NCI-H146 (cell line): Measurements from ENCODE around the gene VWA8.
"Not testable (repeated sequence)": the region's sequence is repeated elsewhere in the genome, so short reads cannot be mapped to it uniquely, and the experiment has no call there.

Source experiments
- DNase-seq: peaks from one replicate; lab custom pipeline; 2025; lab: John Stamatoyannopoulos, UW

The VWA8 gene

DNA sequence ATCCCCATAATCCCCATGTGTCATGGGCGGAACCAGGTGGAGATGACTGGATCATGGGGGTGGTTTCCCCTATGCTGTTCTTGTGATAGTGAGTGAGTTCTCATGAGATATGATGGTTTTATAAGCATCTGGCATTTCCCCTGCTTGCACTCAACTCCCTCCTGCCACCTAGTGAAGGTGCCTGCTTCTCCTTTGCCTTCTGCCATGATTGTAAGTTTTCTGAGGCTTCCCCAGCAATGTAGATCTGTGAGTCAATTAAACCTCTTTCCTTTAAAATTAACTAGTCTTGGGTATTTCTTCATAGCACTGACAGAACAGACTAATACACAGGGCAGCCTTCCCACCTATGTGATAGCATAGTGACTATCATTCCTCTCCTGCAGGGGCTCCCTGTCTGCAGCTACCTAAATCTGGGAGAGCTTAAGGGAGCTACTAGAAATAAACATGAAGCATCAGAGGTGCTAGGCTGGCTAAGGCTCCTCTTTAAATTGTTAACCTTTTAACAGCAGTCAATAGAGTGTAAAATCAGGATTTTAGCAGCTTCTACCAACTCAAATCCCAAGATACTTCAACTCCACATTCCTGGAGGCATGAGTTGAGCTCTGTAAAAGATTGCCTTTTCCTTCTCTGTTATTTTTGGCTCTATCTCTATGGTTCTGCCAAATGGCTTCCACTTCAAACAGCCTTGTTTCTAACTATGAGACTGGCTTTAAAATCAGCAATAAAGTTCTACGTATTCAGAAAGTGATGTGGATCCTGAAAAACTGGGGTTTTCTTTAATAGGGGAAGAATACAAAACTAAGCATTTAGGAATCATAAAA, 112.3 kb downstream of the VWA8 start:
- no peak for DNase-seq

- no peak for DNase-seq
Measured at GRCh38 chr13:41847216-41847615, 113.7 kb downstream of the VWA8 start.

DNA sequence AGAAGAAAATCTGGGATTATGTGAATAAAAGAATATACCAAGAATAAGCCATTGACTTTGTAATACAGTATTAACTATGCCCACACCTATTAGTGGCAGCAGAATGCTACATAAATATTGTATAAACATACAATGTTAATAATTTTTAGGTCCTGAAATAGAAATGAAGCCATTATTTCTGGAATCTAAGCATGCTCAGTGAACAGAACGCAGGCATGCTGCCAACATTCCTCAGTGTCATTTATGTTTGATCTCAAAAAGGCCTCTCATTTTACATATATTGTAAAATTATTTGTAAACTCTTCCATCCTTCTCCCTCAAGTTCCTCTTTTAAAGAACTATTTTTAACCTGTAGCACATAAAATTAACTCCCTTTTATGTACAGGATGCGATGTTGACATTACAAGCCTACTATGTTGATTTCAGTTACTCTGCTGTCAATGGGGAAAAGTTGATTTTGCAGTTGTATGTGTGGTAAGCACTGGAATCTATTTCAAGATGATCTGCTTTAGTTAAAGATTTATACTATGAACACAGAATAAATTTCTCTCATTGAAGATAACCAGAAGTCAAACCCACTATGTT, 118.8 kb downstream of the VWA8 start:
- DNase-seq = no peak

- DNase-seq = no peak
Measured at GRCh38 chr13:41837629-41838028, 123.3 kb downstream of the VWA8 start.

DNA sequence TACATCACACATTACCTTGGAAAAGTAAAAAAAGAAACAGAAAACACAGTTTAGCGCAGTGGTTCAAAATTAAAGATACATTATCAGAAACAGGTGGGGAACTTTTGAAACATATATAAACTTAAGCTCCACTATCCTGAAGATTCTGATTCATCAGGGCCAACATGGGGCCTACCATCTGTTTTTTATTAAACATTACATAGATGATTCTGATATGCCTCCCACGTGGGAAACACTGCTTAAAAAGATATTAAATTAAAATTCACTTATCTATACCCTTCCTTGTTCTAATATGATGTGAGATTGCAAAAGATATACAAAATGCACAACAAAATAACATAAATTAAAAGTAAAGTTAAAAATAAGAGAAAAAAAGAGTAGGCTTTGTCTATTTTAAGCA, 125.0 kb downstream of the VWA8 start:
- no peak for DNase-seq

- DNase-seq = not testable (repeated sequence)
Measured at GRCh38 chr13:41834697-41835096, 126.2 kb downstream of the VWA8 start.

DNA sequence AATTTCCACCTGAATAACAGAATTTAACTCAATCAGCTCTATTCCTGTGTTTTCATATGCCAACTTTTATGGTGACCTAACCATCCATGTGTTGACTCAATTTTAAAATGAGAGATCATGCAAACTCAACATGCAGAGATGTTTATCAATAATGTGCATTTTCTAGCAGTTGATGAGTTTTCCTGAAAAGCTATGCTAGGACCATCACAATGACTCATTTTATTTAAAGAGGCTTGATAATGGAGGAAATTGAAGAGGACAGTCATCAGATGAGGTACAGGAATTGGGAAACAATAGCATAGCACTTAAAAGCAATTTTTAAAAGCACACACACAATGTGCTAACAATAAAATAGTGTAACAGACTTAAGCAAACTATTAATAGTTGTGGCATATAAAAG, 127.1 kb downstream of the VWA8 start:
- DNase-seq = no peak

DNA sequence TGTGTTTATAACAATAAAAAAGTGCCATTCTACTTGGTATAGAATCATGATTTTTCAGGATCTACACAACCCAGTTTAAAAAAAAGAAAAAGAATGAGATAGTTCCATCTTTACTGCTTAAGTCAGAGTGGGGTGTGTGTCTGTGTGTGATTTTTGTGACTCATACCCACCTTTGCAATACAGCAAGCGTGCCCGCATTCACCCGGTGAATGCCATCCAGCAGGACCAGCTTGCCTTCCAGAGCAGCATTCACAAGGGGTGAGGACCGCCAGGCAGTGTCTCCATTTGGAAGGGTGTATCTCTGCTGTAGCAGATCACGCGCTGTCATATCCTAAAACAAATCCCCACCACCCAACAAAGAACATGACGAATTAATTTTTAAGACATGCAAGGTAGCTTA, 127.7 kb downstream of the VWA8 start:
- DNase-seq = no peak

- DNase-seq = no peak
Measured at GRCh38 chr13:41827507-41828213, 133.2 kb downstream of the VWA8 start.

GRCh38 chr13:41825691-41826090, 135.2 kb downstream of the VWA8 start:
- no peak for DNase-seq

- DNase-seq = no peak
Measured at GRCh38 chr13:41823476-41823875, 137.4 kb downstream of the VWA8 start.

GRCh38 chr13:41822560-41822959, 138.3 kb downstream of the VWA8 start:
- DNase-seq = no peak

- no peak for DNase-seq
Measured at GRCh38 chr13:41821238-41821594, 139.7 kb downstream of the VWA8 start.

- DNase-seq = no peak
Measured at GRCh38 chr13:41820581-41821237, 140.2 kb downstream of the VWA8 start.

DNA sequence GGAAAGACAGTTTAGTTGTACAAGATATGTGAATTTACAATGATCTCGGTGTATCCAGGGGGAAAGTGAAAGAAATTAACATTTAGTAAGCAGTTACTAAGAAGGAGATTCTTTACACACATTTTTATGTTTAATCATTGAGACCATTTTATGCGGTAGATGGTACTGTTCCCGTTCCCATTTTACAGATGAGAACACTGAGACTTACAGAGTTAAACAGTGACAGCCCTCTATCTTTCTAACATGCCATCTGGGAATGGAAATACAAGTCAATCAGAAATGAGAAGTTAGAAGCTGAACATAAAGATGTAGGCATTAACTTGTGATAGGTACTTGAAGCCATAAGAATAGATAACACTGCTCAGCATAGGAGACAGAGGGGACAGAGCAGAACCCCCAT, 144.9 kb downstream of the VWA8 start:
- no peak for DNase-seq

- no peak for DNase-seq
Measured at GRCh38 chr13:41813426-41813825, 147.5 kb downstream of the VWA8 start.

GRCh38 chr13:41812851-41813250, 148.1 kb downstream of the VWA8 start:
- DNase-seq = no peak

DNA sequence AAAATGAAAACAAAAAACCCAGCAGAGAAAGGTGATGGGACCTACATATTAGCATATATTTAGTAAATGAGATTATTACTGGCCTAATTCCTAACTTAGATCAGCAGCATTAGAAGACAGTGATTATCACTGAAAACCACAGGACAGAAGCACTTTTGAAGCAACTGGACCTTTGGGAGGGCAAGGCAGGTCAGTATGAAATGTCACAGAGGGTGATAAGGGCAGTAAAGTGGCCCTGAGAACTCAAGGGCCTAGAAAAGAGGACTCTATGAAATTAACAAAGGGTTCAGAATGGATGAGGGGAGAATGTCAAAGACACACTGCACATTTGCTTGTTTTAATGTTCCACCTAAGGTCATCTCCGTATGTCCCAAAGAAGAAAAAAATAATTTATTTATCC, 148.7 kb downstream of the VWA8 start:
- DNase-seq = no peak

DNA sequence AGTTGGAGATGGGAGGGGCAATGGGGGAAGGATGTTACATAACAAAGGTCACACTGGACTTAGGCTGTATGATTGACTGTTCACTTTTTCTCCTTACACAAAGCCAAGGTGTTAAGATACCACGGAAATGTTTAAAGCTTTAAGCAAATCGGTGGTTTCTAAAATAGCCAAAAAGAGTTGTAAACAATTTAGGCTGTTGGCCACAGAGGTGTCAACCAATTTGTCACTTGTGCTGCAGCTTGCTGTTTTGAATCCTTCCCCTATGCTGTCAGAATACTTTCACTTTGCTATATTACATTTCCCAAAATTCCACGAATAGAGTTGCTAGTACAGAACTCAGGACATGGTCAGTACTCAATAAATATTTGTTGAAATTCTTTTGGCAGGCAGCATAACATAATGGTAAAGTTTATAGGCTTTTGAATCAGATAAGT, 149.3 kb downstream of the VWA8 start:
- DNase-seq = no peak

DNA sequence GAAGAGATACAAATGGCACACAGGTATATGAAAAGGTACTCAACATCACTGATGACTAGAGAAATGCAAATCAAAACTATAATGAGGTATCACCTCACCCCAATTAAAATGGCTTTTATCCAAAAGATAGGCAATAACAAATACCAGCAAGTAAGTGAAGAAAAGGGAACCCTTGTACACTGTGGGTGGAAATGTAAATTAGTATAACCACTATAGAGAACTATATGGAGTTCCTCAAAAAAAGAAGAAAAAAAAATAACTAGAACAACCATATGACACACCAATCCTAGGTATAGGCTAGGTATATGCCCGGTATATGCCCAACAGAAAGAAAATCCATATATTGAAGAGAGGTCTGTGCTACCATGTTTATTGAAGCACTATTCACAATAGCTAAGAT, 150.9 kb downstream of the VWA8 start:
- no peak for DNase-seq

GRCh38 chr13:41803445-41803735, 157.5 kb downstream of the VWA8 start:
- not testable (repeated sequence) for DNase-seq

- DNase-seq = no peak
Measured at GRCh38 chr13:41802684-41803444, 158.0 kb downstream of the VWA8 start.
